HG02763 (cell line): ENCODE results near the gene TECPR1.
A peak's percentile ranks its signal among the peaks of the same experiment; 100 is the strongest.

Source experiments
- ATAC-seq: cut with Tn5 transposase; IDR thresholded peaks from one replicate; pipeline ENCODE4 v1.9.1; 2021; ENCODE audit warnings: mild to moderate bottlenecking, moderate library complexity; ENCODE audit not compliant: unreplicated experiment

Gene TECPR1

DNA sequence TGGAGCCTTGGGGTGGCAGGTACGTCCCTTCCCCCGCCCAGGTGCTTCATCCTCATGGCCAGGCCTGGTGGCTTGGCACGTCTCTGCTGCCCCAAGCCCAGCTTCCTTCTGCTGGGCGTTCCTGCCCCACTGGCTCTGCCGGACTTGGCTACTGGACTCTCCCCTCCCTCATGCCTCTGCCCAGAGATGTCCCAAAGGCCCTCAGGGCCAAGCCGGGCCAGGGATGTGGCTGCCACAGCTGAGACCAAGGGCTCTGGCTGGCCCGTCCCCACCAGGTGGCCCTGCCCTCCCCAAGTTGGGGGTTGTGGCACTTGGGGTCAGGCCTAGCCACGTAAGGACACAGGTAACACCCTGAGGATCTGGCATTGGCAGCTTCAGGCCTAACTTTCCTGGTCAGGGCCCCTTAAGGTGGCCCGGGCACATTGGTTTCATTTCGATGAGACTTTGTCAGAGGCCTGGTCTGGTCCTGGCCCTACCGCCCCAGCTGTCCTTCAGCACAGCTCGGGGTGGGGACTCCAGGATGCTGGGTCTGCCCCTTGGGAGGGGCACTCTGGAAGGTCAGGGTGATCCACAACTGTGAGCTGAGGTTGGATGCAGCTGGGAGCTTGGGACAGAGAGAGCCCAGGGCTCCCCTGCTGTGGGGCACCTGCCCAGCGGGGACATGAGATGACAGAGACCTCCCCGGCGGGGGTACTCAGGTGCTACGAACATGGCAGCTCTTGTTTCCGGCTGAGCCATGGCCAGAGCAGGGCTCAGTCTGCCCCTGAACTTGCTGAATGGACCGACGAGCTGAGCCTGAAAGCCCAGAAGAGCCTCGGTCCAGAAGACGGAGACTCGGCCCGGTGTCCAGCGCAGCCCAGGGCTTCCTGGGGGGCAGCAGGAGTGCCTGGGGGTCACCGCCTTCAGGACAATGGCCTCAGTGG lies 37.9 kb downstream of the TECPR1 start:
- no peak for ATAC-seq

DNA sequence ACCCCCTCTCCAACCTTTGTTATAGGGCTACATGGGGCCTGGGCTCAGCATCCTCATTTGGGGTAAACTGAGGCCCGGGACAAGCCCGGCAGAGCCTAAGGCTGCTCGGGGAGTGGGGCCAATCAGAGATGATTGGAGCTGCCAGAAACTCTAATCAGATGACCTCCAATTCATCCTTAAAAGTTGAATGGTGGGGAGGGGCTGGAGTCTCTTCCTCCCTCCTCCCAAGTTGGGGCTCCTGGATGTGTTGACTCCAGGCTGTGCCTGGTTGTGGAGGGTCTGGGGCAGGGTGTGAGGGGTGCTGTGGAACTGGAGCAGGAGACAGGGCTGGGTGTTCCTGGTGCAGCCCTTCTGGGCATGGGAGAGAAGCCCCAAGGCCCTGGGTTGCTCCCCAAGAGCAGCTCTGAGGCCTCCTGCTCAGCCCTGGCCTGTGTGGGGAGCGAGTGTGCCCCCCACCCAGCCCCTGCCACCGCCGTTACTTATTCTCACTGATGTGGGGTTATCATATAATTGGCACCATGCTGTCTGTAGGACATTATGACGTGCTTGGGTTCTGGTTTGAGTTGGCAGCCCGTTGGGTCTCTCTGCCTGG lies 38.6 kb downstream of the TECPR1 start:
- no peak for ATAC-seq

DNA sequence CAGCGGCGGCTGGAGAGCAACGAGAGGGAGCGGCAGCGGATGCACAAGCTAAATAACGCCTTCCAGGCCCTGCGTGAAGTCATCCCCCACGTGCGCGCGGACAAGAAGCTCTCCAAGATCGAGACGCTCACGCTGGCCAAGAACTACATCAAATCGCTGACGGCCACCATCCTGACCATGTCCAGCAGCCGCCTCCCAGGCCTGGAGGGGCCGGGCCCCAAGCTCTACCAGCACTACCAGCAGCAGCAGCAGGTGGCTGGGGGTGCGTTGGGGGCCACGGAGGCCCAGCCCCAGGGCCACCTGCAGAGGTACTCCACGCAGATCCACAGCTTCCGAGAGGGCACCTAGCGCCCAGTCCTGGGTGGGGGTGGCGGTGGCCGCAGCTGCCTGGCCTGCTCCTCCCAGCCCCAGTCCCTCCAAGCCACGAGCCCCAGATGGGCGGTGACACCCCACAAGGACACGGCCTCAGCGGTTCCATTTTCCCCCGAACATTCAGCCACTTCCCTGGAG lies 39.4 kb downstream of the TECPR1 start:
- ATAC-seq, result no peak

DNA sequence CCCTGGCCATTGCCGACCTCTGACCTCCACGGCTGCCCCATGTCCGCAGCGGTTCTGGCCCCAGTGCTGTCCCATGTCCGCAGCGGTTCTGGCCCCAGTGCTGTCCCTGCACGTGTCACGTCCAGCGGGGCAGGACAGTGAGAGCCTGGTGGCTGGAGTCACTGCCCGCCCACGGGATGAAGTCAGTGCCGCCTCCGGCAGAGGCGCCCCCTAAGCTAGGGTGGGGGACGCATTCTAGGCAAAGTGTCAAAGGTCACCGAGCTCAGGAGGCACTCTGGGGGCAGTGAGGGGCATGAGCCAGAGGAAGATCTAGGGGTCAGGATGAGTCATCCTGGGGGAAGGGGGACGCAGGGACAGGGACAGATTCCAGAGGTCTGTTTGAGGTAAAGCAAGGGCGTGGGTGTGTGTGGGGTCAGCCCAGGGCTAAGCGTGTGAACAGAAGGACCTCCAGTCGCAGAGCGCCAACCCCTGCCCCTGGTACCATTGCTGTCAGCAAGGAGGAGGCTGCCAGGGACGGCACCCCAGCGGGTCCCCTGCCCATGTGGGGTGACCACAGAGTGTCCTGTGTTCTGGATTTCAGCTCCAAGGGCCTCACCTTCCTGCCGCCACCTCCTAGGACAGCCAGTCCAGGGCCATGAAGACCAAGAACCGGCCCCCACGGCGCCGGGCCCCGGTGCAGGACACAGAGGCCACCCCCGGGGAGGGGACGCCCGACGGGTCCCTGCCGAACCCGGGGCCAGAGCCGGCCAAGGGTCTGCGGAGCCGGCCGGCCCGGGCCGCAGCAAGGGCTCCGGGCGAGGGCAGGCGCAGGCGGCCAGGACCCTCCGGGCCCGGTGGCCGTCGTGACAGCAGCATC lies 40.1 kb downstream of the TECPR1 start:
- ATAC-seq, result no peak

DNA sequence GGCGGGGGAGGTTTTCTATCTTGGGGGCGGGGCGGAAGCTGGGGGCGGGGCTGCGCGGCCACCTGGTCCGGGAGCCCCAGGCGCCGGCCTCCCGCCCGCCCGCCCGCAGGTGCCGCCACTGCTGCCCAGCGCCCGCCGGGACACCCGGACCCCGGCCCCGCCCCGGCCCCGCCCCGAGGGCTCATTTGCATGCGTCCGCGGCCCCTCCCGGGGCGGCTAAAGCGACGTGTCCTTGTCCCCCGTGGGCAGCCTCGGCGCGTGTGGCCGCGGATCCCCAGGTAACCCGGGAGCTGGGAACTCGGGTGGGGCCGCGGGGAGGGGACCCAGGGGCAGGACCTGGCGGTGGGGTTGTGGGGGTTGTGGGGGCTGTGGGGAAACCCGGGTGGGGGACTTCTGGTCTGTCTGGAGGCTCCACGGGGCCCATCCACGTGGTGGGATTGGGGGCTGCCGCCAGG lies 40.8 kb downstream of the TECPR1 start, which contains the start of gene BHLHA15:
BHLHA15 (plus strand) TSS at position 219 of the 455 bp plus-strand sequence. CDS start 871 bp downstream, outside the sequence.
- ATAC-seq, result no peak

DNA sequence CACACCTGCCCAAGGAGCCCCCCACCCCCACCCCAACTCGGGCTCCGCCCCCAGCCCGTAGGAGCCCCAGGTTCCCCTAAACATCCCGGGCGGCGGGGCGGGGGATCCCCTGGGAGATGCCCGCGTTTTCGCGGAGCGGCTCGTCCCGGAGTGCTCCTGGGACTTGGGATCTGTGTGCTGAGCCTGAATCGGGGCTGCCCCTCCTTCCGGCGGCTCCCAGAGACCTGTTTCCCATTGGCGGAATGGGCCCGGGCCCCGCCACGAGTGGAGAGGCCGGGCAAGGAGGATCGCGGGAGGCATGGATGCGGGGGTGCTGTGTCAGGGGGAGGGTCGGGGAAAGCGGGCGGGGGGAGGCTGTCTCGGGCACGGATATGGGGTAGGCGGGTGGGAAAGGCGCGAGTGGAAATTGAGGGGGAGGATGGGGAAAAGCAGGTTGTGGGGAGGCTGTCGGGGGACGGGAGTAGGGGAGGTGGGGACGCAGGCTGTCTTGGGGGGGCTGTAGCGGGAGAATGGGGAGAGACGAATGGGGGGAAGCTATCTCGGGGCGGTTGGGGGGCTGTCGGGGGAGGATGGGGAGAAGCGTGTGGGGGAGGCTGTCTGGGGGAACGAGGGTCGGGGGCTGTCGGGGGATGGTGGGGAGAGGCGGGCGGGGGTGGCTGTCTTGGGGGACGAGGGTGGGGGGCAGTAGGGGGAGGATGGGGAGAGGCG lies 41.4 kb downstream of the TECPR1 start:
- no peak for ATAC-seq

DNA sequence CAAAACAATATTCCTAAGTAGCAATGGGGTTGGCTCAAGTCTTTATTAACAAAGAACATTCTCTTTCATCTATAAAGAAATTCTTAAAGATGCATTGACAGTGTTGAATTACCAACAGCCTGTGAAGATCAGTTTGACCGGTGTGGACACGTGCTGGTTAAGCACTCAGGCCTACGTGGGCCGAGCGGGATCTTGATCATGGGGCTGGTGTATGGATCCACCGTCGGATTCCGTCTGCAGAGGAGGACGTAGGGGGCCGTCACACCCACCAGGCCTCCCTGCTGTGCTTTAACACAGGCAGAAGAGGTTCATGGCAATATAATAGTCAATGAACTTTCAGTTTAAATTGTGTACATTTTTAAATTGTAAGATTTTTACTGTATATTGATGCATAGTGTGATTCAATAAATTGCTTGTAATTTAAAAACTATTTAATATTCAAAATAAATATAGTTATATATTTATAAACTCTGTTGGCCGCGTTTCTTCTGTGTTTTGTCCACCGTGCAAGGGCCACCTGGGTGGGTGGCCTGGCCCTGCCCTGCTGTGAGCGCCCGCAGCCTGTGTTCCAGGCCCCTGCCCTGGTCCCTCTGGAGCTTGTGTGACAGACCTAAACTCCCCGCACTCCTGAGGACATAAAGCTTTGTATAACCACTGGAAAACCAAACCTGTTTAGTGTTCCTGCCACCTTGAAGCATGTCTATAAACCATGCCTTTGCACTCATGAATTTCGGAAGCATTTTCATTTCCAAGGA lies 42.7 kb downstream of the TECPR1 start:
- ATAC-seq, result no peak

DNA sequence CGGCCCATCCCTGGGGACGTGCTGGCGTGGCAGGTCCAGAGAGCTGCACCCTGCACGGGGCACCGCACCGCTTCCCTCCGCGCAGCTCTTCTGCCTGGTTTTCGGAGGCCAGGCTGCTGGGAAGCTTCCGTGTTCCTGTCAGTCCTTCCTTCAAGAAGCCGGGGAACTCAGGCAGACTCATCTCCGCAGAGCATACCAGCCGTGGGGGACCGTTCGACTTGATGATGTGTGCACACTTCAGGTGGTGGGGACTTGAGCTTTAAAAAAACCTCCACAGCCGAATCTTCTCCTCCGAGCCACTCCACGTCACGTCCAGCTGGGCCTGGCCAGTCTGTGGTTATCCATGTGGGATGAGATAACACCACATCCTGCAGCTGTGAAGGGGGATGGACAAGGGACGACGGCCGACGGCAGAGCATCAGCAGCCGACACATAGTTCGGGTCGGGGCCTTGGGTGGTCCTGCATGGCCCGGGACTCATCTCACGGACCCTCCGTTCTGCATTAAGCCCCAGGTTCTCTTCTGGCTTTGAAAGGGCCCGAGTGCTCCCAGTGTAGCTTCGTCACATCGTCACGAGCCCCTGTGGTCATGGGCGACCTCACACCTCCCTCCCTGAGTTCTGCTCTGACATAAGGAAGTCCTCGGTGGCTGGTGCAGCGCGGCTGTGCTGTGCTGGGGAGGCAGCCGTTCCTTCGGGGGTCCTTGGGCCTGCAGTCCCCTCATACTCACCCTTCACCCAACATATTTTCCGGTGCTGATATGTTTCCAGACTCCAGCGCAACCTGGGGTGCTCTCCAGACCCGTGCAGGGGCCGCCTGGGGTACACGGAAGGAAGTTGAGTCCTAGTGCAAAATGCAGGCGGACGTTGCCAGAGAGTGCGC lies 45.3 kb downstream of the TECPR1 start:
- ATAC-seq, result no peak

DNA sequence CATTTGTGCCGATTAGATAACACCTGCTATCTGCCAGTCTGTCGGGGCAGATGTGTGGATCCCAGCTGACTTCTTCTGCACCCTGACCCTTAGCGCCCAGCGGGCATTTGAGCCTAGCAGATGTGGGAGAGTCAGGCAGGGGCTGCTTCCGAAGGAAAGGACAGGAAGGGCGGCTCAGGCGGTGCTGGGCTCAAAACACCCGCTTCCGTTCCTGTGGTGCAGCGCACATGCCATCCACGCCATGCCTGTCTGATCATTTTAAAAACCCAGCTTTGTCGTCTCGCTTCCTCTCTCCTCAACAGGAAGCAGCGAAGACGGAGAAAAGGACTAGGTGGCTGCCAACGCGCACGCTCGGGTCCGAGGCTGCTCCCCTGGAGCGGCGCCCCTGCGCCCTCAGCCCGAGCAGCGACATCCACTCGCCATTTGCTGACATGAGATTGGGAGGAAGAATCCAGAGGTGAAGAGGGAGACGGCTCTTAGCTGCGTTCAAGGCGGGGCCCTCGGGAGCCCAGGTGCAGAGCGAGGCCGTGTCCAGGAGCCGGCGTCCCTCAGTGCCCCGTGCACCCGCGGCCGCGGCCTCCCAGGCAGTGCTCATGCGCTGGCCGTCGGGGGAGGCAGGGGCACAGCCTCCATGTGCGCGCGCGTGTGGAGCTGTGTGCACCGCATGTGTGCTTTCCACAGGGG lies 46.7 kb downstream of the TECPR1 start:
- ATAC-seq, result no peak

DNA sequence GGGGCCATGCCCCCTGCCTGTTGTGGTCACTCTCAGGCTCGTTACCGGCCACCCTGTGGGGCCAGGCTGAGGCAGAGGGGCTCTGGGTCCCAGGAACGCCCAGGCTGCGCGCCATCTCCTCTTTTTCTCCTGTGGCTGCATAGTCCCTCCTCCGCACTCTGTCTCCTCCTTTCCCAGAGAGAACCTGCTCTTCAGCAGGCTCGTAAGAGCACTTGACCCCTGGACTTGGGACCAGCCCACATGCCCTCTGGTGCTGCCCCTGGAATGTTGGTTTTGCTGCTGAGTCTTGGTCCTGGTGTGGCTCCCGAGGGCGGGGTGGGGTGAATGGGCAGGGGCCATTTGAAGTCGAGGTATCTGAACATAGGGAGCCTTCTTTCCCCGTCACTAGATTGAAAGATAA lies 47.4 kb downstream of the TECPR1 start:
- no peak for ATAC-seq

DNA sequence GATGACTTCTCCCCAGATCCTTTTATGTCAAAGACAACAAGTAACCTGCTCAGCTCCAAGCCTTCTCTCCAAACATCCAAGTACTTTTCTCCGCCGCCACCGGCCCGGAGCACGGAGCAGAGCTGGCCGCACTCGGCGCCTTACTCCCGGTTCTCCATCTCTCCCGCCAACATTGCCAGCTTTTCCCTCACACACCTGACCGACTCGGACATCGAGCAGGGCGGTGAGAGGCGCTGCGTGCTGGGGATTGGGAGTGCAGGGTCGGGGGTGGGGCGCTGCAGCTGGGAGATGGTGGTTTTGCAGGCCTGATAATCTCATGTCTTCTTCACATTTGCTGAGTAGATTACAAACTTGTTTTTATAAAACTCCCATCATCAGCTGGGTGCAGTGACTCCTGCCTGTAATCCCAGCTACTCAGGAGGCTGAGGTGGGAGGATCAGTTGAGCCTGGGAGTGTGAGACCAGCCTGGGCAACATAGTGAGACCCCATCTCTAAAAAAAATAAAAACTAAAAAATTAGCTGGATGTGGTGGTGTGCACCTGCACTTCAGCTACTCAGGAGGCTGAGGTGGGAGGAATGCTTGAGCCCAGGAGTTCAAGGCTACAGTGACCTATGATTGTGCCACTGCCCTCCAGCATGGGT lies 47.9 kb downstream of the TECPR1 start:
- no peak for ATAC-seq

DNA sequence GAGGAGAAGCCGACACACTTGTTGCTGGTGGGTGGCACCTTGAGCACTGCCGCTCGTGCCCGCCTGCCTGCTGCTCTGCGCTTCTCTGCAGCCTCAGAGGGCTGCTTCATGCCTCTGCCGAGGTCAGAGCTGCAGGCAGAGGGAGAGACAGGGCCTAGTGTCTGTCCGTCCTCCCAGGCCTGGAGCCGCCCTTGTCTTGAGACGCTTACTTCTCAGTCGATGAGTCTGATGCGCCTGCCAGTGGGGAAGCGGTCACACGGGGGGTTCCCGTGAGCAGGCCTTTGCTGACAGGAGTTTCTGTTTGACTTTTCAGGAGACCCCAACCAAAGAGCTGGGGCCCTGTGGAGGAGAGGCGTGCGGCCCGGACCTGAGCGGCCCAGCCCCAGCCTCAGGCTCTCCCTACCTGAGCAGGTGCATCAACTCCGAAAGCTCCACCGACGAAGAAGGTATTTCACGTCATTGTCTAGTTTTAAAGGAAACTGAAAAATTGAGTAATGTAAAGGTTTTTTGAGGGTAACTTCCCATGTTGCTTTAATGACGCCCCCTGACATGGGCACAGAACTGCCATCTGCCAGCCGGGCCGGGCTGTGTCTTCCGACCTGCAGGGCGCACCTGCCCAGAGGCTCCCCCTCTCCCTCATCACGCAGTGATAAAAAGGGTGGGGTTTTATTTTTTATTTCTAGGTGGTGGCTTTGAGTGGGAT lies 48.6 kb downstream of the TECPR1 start:
- peak; percentile 33 for ATAC-seq

DNA sequence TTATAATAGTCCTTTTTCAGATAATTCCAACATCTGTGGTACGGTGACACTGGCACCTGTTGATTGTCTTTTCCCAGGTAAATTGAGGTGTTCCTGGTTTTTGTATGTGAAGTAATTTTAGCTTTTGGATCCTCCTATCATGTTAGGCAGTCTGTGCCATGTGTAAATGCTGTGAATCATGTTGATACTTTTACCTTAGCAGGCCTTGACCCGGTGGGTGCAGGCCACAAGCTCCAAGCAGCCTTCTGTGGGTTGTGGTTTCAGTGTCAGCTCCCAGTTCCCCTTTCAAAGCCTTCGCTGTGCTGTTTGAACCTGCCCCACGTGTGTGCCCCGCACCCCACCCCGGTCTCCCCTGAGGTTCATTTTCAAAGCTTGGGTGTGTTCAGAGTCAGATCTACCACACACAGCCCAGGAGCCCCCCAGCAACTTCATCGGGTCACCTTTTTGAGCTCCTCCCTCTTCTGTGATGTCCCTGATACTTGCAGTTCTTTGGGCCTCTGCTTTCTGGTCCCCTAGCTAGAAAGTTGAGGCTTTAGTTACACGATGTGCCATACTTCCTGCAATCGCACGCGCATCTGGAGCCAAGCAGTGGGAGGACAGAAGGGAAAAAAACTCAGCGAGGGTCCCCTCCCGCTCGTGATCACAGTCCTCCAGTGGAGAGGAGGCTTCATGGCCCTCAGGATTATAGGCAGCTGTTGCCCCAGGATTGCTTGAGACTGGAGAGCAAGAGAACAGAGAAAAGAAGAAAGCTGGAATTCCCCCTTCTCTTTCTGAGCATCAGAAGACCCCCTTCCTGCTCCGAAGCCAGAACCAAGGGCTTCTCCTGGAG lies 49.5 kb downstream of the TECPR1 start:
- ATAC-seq, result peak; percentile 89

DNA sequence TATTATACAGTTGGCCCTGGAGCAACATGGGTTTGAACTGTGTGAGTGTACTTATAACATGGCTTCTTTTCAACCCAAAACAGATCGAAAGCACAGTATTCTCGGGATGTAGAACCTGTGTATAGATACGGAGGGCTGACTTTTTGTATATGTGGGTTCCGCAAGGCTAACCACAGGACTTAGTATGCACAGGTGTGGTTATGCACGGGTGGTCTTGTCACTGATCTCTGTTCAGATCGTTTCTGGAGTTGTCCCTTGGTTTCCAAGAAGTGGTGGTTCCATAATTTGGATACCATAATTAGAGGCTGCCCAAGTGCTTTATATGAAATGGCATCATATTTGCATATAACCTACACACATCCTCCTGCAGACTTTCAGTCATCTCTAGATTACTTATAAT lies 51.7 kb downstream of the TECPR1 start:
- peak; percentile 42 for ATAC-seq

DNA sequence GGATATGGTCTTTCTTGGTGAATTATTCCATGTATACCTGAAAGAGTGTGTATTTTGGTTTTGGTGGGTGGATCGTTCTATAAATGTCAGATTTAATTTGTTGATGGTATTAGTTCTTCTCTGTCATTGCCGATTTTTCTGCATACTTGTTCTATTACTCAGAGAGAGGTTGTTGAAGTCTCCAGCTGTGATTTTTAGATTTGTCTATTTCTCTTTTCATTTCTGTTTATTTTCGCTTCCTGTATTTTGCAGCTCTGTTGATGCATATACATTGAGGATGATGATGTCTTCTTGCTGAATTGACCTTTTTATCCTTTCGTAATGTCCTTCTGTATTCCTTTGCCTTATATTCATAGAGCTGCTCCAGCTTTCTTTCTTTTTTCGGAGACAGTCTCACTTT lies 52.9 kb downstream of the TECPR1 start:
- ATAC-seq, result no peak
